ENCODE data around the gene PAX5.

DNA sequence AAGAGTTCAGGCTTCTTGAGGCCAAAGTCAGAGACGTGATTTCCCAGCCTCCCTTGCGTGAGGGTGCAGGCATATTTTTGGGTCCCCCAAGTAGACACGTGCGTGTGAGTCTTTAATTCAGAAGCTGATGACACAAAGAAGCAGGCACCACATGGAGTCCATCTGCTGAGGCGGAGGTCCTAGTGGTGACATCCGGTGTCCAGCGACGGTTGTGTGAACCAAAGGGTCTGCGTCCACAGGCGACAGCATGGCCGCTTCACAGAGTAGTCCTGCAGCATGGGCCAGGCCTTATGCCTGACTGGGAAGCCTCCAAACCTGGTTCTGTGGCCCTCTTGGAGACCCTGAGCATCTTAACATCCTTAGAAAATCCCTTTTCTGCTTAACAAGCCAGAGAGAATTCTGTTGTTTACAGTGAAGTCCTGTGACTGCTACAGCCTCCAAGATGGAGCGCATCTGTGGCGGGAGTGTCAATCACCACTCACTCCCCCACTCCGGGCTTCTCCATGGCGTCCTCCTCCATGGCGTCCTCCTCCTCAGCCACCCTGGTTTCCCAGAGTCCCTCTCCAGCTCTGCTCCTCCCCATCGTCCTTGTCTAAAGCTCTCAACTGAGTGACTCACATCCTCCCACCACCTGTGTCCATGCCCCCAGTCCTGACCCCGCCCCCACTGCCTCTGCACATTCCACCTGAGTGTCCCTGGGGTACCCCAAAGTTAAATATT is 133.8 kb downstream of the PAX5 start:
- TF ChIP-seq, protein P1, sequence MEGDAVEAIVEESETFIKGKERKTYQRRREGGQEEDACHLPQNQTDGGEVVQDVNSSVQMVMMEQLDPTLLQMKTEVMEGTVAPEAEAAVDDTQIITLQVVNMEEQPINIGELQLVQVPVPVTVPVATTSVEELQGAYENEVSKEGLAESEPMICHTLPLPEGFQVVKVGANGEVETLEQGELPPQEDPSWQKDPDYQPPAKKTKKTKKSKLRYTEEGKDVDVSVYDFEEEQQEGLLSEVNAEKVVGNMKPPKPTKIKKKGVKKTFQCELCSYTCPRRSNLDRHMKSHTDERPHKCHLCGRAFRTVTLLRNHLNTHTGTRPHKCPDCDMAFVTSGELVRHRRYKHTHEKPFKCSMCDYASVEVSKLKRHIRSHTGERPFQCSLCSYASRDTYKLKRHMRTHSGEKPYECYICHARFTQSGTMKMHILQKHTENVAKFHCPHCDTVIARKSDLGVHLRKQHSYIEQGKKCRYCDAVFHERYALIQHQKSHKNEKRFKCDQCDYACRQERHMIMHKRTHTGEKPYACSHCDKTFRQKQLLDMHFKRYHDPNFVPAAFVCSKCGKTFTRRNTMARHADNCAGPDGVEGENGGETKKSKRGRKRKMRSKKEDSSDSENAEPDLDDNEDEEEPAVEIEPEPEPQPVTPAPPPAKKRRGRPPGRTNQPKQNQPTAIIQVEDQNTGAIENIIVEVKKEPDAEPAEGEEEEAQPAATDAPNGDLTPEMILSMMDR (IDR thresholded peaks at IDR 0.05) = no peak
- no peak for TF ChIP-seq POLR2AphosphoS5 (IDR thresholded peaks at IDR 0.05)

Measured in breast epithelium (tissue), 3 donors.